HG03521 (cell line): Measurements from ENCODE around the gene GPR137.
"Not testable (repeated sequence)": the region's sequence is repeated elsewhere in the genome, so short reads cannot be mapped to it uniquely, and the experiment has no call there.

ENCODE experiments used
- ATAC-seq: cut with Tn5 transposase; IDR thresholded peaks from one replicate; pipeline ENCODE4 v1.9.1; 2021; ENCODE audit warnings: mild to moderate bottlenecking, moderate library complexity; ENCODE audit not compliant: unreplicated experiment

The GPR137 gene

DNA sequence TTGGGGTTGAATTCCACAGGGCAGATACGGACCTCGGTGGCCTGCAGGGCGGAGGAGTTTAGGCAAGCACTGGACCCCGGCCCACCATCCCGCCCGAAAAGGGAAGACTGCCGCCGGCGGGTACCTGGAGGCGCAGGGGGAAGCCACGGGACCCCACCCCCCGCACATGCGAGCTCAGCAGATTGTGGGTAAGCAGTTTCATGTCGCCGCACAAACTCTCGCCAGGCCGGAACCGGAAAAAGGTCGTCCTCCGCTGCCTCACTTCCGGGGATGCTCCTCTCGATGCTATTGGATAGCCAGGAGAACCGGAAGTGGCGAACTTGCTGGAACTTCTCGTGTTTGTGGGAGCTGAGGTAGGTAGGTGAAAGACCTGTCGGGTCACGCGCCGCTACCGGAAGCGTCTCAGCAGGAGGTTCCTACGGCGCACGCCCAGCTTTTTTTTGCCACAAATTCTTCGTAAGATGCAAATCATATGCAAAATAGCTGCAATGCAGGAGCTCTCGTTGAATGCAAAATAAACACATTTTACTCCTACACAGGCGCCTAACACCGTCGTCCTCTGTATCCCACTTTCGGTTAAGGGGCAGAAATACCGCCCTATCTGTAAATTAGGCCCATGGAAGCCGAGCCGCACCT lies 31.8 kb downstream of the GPR137 start, which contains the start of gene TRMT112:
TRMT112 (minus strand) TSS at position 235 of the 636 bp plus-strand sequence; CDS start at position 202, 33 bp downstream.
- peak; percentile 54 for ATAC-seq

- ATAC-seq = peak; percentile 79
These were observed 32.5 kb downstream of the GPR137 start, which contains the start of gene PRDX5 for GRCh38 chr11:64317961-64318765. PRDX5 (plus strand) TSS chr11:64318121; CDS start chr11:64318216, 95 bp downstream.

DNA sequence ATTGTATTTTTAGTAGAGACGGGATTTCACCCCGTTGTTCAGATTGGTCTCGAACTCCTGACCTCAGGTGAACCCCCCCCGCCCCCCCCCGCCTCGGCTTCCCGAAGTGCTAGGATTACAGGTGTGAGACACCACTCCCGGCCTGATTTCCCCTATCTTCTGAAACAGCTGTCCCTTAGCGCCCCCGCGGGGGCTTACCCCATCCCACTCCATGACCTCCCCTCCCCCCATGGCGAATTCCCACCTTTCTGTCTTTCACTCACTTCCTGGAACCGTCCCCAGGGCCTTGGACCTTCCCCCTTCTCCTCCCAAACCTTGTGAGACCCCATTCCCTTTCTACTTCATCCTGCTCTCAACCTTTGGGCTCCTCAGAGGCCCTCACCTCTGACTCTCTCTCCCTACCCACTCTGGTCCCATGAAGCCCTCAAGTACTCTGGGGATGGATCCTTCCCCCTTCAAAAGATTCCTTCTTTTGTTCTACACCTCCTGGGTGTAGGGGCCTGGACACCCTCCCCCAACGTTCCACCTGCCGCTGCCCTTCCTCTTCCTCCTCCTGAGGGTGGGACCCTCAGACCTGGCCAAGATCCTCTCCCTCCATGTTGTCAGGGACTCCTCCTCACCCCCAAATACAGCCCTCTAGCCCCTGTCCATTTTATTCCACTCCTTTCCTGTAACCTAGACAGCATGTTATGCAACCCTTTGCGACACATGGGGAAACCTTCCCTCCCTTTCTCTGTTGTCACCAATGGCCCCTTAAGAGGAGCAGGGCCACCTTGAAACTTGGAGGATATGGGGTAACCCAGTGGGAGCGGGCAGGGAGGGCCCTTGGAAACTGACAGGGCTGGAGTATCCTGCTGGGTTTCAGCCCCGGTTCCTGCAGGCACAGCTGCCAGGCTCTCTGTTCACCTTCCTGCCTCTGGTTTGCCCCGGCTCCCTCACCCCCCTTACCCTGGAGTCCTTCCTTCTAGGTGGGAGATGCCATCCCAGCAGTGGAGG lies 33.4 kb downstream of the GPR137 start:
- no peak for ATAC-seq

DNA sequence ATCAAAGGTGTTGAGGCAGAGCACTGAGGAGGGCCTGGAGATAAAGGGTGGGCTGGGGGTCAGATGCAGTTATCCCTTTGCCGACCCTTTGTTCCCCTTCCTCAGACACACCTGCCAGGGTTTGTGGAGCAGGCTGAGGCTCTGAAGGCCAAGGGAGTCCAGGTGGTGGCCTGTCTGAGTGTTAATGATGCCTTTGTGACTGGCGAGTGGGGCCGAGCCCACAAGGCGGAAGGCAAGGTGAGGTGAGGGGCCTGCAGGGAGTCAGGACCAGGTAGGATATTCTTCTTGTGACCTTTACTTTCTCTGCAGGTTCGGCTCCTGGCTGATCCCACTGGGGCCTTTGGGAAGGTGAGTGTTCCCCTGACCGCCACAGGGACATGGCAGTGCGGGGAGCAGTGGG lies 34.9 kb downstream of the GPR137 start:
- ATAC-seq = no peak

GRCh38 chr11:64321026-64321425 lies 35.4 kb downstream of the GPR137 start:
- ATAC-seq = no peak

DNA sequence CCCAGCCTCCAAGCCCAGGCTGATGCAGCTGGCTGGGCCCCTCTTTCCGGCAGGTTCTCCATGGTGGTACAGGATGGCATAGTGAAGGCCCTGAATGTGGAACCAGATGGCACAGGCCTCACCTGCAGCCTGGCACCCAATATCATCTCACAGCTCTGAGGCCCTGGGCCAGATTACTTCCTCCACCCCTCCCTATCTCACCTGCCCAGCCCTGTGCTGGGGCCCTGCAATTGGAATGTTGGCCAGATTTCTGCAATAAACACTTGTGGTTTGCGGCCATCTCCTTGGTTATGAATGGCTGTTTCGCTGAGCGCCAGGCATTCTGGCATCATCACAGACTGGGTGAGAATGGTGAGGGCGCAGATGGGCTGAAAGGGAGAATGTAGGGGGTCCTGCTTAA lies 35.9 kb downstream of the GPR137 start:
- no peak for ATAC-seq

GRCh38 chr11:64322925-64323260 lies 37.2 kb downstream of the GPR137 start:
- ATAC-seq = no peak

DNA sequence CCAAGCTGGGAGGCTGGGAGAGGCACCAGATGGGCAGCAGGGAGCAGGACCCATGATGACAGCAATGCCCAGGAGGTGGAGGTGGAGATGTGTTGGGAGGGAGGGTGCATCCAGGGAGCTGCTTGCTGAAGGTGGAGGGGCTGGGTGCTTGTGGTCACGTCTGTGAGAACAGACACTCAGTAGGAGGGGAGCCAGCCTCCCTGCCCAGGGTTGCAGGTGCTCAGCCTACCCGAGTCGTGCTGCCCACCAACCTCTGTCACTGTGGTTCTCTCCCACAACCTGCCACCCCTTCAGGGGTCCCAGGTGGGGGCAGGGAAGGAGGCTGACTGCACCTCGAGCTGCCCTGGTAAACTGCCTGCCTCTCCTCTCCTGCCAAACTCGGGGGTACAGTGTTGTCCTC lies 37.7 kb downstream of the GPR137 start:
- ATAC-seq = no peak

DNA sequence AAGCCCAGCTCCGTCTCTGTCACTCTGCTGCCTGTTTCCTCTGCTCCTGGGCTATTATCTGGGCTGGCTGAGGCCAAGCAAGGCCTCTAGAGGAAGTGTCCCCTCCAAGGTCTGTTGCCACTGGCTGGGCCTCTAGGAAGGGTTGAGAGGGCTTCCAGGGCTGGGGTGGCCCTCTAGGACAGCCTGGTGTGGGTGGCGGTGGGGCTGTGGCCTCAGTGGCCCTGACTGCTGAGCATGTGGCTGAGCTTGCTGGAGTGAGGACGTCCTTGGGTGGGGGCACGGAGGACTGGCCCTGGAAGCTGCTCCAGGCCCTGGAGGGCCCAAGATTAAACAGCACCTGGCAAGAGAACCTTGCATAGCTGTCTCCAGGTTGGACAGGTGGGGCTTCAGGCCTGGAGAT lies 38.3 kb downstream of the GPR137 start:
- not testable (repeated sequence) for ATAC-seq

DNA sequence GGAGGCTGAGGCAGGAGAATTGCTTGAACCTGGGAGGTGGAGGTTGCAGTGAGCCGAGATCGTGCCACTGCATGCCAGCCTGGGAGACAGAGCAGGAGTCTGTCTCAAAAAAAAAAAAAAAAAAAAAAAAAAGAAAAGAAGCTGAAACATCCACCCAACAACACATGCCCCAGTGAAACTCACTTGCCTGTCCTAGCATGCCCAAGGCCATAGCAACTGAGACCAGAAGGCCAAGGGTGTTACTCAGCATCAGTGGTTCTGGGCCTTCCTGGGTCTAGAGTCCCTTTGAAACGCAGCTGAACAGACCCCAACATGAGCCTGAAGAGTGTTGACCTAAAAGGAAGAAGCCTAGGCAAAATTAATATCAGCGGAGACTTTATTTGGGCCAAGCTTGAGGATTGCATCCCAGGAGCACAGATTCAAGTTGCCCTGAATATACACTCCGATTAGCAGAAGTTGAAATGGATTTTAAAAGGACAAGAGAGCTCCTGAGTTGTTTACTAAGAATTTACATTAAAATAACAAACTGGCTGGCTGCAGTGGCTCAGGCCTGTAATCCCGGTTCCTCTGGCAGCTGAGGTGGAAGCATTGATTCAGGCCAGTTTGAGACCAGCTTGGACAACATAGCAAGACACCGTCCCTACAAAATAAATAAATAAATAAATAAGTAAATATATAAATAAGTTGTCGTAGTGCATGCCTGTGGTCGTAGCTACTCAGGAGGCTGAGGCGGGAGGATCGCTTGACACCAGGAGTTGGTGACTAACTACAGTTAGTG lies 39.2 kb downstream of the GPR137 start:
- no peak for ATAC-seq

GRCh38 chr11:64327375-64327774 lies 41.7 kb downstream of the GPR137 start:
- no peak for ATAC-seq

DNA sequence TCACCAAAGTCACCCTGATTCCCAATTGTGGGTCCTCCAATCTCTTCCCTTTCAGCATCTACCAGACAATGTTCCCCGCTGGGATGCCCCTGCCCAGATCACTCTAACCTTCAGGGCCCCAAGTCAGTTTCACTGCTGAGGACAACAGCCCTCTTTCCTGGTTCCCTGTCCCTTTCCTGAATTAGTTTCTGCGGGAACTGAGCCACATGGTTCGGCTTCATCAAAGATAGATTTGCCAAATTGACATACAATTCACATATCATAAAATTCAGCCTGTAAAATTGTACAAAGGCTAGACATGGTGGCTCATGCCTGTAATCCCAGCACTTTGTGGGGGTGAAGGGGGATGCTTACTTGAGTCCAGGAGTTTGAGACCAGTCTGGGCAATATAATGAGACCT lies 42.3 kb downstream of the GPR137 start:
- ATAC-seq = no peak

DNA sequence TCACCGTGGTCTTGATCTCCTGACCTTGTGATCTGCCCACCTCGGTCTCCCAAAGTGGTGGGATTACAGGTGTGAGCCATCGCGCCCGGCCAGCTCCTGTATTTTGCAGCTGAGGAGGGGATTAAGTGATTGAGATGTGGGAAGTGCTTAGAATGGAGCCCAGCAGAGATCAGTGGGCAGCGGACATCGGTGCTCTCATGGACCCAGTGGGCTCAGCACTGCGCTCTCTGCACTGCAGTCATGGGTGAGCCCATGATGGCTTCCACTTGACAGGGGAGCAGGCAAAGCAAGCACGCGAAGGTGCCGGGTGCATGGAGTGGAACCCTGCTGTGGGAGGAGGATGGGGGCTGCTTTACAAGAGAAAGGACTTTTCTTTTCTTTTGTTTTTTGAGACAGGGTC lies 45.2 kb downstream of the GPR137 start:
- ATAC-seq = no peak

DNA sequence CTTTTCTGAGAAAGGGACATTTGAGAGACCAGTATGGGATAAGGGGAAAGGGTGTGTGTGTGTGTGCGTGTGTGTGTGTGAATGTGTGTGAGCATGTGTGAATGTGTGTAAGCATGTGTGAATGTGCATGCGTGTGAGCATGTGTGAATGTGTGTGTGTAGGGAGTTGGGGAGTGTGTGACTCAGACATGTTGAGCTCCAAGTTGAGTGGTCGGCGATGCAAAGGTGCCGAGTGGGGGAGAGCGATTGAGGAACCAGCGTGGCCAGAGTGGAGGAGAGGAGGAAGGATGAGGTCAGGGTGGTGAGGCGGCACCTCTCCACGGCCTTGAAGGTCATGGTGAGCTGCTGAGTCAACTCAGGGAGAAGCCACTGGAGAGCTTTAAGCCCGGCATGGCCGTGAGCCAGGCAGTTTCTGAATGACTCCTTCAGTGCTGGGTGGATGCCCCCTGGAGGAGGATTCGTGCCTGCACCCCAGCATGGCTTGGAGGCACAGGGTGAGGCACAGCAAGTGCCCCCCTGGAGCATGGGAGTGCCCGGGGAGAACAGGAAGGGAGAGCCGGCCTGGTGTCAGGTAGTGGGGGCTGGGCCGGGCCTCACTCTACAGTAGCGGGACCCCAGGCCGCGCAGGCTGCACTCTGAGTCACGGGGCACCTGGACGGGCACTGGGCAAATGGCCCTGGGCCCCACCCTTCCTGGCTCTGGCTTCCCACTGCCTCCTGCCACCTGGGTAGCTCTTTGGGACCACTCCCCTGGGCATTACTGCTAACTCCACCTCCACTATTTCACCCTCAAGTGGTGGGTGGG lies 46.1 kb downstream of the GPR137 start:
- peak; percentile 40 for ATAC-seq

- ATAC-seq = no peak
These were observed 47.9 kb downstream of the GPR137 start for GRCh38 chr11:64333556-64333955.

DNA sequence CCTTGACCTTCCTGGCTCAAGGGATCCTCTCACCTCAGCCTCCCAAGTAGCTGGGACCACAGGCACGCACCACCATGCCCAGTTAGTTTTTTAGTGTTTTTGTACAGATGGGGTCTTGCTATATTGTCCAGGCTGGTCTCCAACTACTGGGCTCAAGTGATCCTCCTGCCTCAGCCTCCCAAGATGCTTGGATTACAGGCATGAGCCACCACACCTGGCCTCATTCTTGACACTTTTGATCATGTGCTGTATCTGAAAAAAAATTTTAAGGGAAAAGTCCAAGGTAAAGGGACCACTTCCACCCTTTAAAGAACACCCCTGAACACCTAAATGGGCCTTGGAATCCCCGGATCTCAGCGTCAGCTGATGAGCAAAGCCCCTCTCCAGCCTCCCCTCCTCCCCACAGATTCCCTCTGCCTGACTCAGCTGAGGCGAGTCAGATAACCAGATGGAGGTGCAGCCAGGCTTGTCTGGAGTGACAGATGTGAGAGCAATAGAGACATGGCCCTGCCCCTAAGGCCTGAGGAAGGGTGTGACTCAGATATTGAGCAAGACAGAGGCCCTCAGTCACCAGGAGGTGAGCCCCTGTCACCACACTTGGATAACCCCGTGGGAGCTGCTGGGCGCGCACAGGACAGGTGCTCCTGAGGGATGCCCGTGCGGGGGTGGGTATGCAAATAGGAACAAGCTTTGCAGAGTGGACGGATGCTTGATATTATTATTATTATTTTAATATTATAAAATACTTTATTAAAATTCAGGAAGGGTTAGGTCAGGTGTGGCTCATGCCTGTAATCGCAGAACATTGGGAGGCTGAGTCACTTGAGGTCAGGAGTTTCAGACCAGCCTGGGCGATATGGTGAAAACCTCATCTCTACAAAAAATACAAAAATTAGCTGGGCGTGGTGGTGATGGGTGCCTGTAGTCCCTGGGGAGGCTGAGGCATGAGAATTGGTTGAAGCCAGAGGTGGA lies 49.4 kb downstream of the GPR137 start:
- peak; percentile 72 for ATAC-seq

GRCh38 chr11:64337538-64338249 lies 52.0 kb downstream of the GPR137 start:
- no peak for ATAC-seq

DNA sequence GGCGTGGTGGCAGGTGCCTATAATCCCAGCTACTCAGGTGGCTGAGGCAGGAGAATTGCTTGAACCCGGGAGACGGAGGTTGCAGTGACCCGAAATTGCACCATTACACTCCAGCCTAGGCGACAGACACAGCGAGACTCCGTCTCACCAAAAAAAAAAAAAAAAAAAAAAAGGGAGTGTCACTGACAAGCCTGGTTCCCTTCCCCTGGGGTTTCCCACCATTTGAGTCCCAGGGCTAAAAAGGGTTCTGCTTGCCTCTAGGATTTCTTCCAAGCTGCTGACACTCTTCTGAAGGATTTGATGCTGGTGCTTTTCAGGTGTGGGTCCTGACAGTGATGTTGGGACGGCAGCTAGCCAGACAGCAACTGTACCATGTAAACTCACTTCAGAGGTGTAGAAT lies 53.1 kb downstream of the GPR137 start:
- ATAC-seq = no peak
